Stimulated activated CD8-positive, alpha-beta memory T cell treated with anti-CD3 and anti-CD28 coated beads, Interleukin-7, amount 100 ng/mL, for 1 hour (primary cell): ENCODE measurements around the gene MFGE8.

Experiments
- DNase-seq, 2 donors: peaks; one replicate each; pipeline ENCODE4 v3.0.0-alpha.2; 2020; ENCODE audit warnings: low read depth in 2 of 2

MFGE8 gene

DNA sequence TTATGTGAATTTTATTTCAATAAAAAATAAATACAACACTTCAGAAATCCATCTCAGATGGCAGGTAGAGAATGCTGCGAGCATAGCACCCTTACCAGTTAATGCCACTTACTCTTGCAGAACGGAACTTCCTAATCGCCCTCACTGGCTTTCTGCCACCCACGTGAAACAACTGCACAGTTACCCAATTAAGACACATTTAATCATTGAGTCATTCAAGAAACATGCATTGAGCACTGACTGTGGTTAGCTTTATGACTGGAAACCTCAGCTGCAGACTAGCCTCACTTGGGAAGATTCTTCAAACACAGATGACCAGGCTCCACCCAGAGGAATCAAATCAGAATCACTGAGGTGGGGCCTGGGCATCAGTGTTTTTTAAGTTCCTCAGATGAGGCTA lies 5.6 kb upstream of the MFGE8 start:
- DNase-seq, result no peak

DNA sequence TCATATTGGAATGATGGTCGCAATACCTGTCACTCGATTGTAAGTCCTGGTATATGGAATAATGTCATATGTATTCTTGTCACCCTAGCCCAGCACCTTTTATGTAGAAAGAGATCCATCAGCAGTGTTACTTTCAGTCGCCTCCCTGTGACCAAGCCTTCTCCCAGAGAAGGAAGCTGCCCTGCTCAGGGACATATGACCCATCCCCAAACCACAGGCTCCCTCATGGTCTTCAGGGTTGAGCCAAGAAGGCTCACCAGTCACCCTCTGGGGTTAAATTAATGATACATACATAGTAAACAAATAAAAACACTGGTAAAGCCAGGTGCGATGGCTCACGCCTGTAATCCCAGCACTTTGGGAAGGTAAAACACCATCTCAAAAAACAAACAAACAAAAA lies 4.6 kb upstream of the MFGE8 start:
- no peak for DNase-seq

DNA sequence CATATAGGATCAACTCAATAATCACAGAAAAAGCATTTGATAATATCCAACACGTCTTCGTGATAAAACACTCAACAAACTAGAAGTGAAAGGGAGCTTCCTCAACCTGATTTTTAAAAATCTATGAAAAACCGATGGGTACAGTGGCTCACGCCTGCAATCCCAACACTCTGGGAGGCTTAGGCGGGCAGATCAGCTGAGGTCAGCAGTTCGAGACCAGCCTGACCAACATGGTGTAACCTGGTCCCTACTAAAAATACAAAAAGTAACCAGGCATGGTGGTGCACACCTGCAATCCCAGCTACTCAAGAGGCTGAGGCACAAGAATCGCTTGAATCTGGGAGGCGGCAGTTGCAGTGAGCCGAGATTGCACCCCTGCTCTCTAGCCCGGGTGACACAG lies 2.2 kb upstream of the MFGE8 start:
- DNase-seq, result no peak

DNA sequence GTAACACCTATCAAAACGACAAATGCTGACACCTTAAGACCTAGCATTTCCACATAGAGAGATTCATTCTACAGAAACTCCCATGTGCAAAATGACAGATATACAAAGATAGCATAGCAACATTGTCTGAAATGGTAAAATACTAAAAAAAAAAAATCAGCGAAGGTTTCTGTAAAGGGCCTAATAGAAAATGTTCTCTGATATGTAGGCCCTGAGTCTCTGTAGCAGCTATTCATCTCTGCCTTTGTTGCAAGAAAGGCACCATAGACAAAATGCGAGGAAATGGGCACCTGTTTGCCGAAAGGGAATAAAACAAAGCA lies 631 bp upstream of the MFGE8 start:
- DNase-seq, result no peak

DNA sequence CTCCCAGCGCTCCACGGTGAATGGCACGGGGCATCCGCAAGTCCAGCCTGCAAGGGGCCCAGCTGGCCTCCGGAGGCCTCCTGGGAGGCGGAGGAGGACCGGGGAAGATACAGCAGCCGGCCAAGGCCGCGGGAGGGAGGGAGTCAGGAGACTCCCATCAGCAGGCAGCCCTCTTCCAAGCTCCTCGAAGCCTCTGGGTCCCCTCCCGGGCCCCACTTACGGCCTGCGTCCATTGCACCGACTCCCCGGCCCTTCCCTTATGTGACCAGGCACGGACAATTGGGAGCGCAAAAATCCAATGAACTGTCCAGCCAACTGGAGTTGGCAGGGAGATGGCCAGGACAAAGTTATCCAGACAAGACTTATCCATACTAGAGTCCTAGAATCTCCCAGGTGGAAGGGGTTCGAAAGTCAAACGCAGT lies 668 bp downstream of the MFGE8 start:
- no peak for DNase-seq

DNA sequence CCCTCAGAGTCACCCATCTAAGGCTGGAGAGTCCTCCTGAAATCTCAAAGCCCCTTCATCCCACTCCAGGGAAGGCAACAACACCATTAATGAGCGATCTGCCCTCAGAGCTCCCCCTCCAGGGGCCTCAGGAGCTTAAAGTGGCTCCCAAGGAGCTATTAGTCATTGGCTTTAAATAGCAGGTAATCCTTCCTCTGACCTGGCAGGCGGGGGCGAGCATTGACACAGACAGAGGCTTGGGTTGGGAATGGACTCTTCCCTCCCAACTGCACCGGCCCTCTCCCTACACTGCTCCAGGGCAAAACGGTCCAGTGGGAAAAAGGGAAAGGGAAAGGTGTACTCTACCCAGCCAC lies 1.4 kb downstream of the MFGE8 start:
- DNase-seq, result no peak

DNA sequence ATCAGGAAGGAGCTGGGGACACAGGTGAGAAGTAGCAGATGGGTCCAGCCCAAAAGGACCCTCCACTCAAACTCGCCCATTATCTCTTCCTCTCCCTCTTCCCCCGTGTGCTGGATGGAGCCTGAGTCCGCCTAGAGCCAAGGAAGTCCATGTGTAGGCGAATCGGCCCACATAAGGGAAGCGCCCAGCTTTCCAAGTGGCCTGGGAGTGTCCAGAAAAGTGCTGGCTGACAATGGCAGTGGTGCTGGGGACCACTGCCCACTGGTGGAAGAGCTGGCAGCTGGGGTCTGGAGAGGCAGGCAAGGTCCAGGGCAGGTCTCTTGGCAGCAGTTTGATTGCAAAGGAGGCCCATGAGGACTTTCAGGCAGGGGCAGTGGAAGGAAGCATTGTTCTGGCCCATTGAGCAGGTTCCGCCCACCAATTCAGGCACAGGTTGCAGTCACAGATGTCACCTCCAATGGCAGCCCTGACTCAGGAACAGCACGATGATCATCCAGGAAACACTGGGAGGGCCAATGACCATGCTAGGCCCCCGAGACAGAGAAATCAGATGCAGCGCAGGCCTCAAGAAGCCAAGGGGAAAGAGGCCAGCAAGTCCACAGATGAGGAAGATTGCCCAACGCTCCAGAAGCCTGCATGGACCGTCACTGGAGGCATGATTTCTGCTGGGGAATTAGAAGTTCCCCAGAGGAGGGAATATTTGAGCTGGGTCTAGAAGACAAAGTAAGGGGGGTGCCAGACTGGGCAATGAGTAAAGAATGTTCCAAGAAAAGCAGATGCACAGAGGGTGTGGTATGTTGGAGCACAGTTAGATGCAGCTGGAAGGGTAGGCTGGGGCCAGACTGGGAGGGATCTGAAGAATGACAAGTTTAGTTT lies 3.0 kb downstream of the MFGE8 start:
- DNase-seq, result no peak

DNA sequence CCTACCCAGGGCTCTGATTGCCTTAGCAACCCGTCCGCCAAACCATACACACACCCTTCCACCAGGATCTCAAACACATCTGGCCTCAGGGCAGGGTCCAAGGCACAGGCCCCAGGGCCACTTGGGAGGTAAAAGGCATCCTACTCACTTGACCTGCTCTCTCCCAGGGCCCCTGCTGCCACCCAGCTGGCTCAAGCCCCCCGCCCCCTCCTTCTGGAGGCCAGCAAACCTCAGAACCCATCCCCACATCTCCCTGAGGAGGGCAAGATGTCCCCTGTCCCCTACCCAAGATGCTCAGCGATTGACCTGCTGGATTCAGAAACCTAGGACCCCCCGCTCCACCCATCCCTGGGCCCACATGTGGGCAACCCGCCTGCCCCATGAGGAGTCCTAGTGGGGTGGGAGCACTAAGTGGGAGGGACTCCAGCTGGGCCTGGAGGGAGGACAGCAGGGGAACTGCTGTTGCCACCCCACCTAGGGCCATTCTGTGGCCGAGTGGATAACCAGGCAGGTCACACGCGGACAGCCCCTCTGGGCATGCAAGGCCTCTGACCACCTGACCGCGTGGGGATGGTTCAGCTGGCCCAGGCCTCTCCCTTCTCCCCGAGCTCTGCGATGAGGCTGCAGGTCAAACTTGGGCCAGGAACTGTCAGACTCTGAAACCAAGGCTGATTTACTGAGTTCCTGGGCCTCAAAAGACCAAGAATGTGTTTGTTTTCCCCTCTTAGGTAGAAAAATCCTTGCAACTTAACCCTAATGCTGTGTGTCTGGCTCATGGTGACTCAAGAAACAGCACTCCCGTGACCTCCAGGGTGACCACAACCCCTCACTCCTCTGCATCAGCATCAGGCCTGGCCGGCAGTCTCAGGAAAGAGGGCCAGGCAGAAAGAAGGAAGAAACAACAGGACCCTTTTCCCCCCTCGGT lies 4.2 kb downstream of the MFGE8 start:
- DNase-seq, result no peak

DNA sequence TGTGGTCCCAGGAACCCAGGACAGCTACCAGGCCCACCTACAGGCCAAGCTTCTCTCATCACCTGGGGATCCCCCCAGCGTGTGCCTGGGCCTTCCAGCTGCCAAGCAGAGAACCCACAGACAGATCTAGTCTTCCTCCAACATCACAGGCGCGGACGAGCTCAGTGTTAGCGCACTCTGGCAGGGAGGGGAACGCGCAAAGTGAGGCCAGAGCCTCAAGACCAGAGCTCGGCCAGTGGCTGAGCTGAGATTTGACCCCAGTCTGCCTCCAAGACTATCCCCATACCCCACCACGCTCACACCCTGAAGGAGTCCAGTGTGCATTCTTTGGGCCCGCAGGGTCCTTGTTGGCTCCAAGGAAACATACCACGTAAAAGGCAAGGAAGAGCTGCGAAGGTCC lies 5.1 kb downstream of the MFGE8 start:
- DNase-seq, result no peak

DNA sequence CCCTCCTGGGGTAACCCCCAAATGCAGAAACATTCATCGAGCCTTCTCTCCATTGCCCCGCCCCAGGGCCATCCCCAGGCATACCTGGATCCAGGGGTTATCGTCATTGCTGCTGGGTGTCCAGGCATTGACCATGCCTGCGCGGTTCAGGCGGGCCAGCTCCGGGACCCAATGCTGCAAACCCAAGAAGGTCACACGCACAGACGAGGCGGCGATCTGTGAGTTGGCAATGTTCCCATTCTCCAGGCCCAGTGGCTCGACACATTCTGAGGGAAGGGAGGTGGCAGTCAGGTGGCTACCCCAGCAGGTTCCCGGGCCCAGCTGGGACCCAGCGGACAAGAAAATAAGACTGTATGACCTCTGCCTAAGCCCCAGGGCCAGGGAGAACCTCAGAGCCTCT lies 6.1 kb downstream of the MFGE8 start:
- no peak for DNase-seq

DNA sequence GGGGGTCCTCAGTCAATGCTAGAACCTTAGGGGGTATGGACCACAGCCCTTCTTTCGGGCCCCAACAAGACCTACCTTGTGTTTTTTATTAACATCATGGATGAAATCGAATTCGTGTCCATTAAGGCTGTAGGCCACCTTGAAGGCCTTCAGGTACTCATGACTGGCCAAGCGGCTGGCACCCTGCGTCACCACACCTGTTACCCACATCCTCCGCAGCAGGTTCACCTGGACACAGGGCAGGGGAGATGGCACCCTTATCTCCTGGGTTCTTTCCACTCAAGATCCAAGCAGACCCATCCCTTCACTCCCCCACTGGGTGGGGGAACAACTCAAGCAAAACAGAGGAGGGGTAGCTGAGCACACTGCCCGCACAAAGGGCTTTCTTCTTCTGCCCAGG lies 6.6 kb downstream of the MFGE8 start:
- DNase-seq, result no peak

DNA sequence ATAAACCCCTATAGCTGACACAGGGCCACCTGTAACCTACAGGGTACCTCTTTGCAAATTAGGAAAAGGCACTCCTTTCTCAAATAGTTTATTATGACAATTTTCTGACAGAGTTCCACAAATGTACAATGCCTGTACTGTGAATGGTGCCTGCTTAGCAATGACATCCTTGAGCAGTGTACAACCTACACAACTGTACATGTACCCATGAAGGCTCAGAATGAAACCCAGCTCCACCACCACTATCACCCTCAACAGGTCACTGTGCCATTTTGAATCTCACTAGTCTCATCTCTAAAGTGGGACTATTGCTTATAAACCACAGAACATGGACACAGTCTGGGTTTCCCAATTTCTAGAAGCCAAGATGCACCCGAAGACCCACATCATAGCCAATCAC lies 7.0 kb downstream of the MFGE8 start:
- DNase-seq, result no peak

DNA sequence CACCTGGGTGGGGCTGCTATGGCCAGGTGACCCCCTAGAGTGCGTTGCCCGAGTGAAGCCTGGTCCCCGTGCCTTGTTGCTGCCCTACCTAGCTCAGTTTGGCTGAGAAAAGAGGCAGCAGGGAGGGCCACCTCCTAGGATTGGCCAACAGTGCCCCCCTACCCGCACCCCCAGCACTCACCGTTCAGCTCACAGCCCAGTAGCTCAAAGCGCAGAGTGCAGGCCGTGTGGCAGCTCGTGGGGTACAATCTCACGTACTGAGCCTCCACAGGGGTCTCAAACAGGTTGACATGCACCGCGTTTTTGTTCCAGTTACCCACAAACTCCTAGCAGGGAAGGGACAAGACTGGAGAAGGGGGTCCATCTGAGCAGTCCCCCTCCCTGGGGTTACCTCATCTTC lies 7.6 kb downstream of the MFGE8 start:
- DNase-seq, result no peak

DNA sequence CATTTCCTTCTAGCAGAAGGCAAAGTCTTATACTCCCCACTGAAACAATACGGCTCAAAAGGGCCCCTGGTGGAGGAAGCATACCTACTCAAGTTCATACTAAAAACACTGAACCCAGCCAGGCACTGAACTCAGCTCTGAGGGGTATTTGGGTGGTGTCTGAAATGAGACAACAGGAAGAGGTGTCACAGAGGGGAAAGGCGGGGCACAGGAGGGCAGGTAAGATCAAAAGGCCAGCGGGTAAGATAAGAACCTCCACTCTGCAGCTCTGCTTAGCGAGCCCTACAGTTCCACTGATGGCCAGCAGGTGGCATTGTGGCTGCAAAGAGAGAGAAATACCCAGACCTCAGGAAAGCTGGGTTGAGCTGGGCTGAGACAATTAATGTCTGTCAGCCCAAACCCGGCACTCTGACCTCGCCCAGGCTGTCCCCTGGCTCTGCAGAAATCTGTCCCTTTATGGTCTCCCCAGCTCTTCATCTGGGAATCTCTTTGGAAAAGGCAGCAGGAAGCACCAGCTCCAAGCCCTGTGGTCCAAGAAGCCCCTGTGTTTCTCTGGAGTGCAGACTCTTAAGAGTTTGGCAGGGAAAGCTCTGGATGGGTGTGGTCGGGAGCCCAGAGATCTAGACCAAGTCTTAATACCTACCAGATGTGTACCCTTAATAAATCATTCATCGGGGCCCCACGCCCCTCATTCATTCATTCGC lies 8.4 kb downstream of the MFGE8 start:
- DNase-seq, result peak; percentile 81 to 91

DNA sequence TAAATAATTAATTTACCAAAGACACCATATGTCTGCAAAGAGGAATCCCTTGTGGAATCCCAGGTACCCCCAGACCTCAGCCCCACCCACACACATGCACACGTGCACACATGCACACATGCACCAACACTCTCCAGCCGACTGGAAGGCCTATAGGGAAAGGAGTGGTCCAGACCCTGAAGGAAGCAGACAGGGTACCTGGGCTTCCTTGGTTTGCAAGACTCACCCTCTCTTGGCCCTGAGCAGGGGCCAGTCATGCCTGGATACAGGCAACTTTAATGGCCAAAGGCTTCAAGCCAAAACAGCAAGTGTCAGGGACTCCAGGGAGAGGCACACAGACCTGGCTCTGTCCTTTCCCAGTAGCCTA lies 8.9 kb downstream of the MFGE8 start:
- no peak for DNase-seq

DNA sequence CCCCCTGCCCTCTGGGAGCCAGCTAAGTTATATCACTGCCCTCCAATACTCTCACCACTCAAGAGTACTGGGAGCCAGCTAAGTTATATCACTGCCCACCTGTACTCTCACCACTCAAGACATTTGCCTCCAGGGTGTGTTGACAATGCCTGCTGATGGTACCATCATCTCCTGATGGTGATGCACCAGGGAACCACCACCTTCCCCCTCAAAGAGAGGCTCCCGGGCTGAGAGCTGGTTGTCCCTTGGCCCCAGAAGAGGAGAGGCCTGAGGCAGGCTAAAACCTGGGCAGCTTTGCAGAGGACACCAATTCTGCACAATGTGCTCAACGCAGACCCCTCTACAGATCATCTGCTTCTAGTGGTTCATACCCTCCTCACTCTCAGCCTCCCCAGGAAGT lies 10.3 kb downstream of the MFGE8 start:
- DNase-seq, result no peak

DNA sequence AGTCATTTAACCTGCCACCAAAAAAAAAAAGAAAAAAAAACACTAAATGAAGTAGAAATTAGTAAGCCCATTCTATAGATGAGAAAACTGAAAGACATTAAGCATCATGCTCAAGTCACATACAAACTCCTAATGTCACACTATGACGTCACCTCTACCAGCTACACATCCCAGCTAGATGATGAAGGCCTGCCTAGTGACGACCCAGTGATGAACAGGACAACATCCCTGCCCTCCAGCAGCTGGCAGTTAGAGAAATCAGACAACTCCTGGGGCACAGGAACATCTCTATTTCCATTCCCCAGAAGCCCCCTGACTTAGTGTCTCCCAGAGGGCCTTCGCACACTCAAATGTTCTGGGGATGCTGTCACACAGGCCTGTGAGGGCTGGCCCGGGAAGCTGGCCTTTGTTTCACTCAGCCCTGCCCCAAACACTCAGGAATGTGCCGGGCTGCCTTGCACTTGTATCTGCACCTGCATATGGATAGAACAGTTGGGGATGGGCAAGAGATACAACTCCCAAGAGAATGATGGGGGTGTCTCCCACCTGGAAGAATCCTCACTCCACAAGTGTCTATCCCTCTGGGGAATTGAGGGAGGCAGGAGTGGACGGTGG lies 10.9 kb downstream of the MFGE8 start:
- no peak for DNase-seq

DNA sequence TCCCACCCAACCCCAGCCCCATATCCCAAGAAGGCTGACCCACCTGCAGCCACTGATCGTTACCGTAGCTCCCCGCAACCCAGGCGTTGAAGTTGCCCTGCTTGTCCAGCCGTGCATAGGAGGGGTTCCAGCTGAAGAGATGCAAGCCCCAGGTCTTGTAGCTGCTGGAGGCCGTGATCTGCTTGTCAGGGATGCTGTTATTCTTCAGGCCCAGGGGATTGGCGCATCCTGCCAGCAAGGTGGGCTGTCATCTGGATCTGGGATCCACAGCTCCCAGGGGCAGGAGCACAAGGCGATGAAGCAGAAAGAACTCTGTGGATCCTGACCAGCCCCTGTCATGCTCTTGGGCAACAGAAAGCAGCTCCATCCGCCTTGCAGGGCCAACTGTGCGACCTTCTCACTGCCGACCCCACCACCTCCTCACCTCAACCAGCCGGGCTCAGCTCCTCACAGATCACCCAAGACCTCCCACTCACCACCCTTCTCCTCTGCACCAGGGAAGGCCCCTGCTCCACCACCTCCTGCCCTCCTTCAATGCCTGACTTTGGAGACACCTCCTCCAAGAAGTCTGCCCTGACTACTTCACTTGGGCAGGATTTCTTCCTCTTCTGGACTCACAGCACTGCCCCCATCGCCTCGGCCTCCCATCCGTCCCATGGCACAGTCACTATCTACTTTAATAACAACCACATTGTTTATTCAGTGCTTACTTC lies 11.5 kb downstream of the MFGE8 start:
- DNase-seq, result no peak

DNA sequence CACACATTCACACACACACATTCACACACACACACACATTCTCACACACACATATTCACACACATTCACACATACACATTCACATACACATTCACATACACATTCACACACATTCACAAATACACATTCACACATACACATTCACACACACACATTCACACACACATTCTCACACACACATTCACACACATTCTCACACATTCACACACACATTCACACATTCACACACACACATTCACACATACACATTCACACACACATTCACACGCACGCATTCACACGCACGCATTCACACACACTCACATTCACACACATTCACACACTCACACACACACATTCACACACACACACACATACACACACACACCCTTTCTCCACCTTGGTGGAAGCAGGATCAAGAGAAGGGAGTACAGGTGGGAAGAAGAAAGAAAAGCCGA lies 12.2 kb downstream of the MFGE8 start:
- no peak for DNase-seq

DNA sequence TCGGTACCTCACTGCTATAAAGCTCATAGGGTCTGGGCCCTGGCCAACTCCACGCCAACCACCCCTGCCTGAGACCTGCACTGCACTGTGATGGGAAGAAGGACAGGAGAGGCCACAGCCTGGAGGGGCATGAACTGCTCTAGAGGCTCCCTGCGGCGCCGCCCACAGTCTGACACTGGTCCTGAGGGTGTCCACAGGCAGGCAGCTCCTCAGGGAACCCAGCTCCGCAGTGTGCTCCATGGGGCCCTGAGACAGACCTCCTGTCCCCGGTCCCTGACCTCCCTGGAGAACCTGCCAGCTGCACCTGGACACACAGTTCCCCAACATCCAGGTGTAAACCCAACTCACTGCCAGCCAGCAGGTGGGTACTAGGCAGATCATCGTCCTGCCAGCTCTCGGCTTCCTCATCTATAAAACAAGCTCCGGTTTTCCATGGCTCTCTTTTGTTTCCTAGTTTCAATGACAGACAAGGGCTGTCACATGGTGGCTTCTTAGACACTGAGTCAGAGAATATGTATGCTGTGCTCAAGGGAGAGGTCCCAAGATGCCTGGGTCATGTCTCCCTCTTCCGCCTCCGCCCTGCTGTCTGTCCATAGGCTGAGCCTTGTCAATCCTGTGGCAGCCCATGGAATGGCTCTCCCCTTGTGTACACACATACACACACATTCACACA lies 12.7 kb downstream of the MFGE8 start:
- DNase-seq, result no peak

DNA sequence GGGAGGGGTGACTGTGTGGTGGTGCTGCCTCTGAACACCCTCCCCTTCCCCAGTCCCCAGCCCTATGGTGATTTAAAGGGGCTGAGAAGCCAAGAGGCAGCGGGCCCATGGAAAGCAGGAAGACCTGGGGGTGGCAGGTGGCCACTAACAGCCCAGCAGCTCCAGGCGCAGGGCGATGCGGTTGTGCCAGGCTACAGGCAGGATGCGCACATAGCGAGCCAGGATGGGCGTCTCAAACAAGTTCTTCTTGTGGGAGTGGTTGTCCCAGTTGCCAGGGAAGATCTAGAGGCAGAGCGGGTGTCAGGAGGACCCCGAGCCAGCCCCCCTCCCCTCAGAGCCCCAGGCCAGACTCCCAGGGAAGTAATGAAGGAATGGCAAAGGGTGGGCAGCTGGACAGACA lies 13.9 kb downstream of the MFGE8 start:
- DNase-seq, result no peak
